Esophagus squamous epithelium (tissue), 5 donors: ENCODE results near the gene TMEM163. TPM values are rescaled to one million over a fixed set of nuclear protein-coding genes. Genes with fewer than 3 reads are reported as not detected.

ENCODE experiments used
- DNase-seq: peaks from one replicate; lab custom pipeline; 2025; lab: John Stamatoyannopoulos, UW
- H3K27ac ChIP-seq, 4 donors: fragments of 200-600 bp; sonication (generic); one replicate each; pipeline ENCODE4 v1.5.1; 2016 to 2019; ENCODE audit warnings: mild to moderate bottlenecking in 1 of 4
- H3K27me3 ChIP-seq, 4 donors: fragments of 200-600 bp; sonication (generic); 1 replicate in 3 of 4; 2 replicates in 1 of 4; pipeline versions ENCODE4 v1.5.1 to v1.6.0; 2017 to 2021; ENCODE audit warnings: antibody characterized with exemption in 1 of 4
- H3K36me3 ChIP-seq, 3 donors: fragments of 200-600 bp; sonication (generic); one replicate each; pipeline ENCODE4 v1.5.1; 2016 to 2019
- H3K4me1 ChIP-seq, 3 donors: fragments of 200-600 bp; sonication (generic); one replicate each; pipeline ENCODE4 v1.5.1; 2017 to 2019
- H3K4me3 ChIP-seq, 4 donors: fragments of 200-600 bp; sonication (generic); 1 replicate in 3 of 4; 2 replicates in 1 of 4; pipeline ENCODE4 v1.5.1; 2016 to 2019; ENCODE audit warnings: mild to moderate bottlenecking in 2 of 4, moderate library complexity in 1 of 4
- H3K9me3 ChIP-seq, 3 donors: fragments of 200-600 bp; sonication (generic); one replicate each; pipeline ENCODE4 v1.5.1; 2016 to 2019
- POLR2A ChIP-seq, 4 donors: fragments of 450-650 bp; IDR thresholded peaks; one replicate each; pipeline ENCODE4 v1.6.1; 2017; ENCODE audit warnings: antibody characterized with exemption in 4 of 4, mild to moderate bottlenecking in 4 of 4, moderate library complexity in 3 of 4
- WGBS, 2 donors: methylation state at CpG; one replicate each; pipeline ENCODE4 v1.1.5; 2018; 5-methylcytosine and 5-hydroxymethylcytosine counted together
- intact Hi-C: fragments of 100-400 bp; cut with DNase I; formaldehyde crosslinking; loops from one replicate; pipeline ENCODE4 v1.15.0; 2022
- total RNA-seq, 4 donors: library from RNA; depleted of rRNA; stranded (reverse); fragments of >200 nt; gene quantifications; one replicate each; pipeline ENCODE4 v1.1.0, GENCODE V29; 2016
- TF ChIP-seq, protein P1 (sequence below), 6 experiments: fragments of 450-650 bp in 4 of 6; fragments of 200-600 bp in 2 of 6; sonication (generic) in 2 of 6; IDR thresholded peaks; one replicate each; pipeline ENCODE4 v1.5.1; 2016 to 2019; ENCODE audit warnings: antibody characterized with exemption in 6 of 6, mild to moderate bottlenecking in 4 of 6, moderate library complexity in 4 of 6
- donor health status: DM: yes; HTN: yes; CAD: no.

The TMEM163 gene
- total RNA-seq, 4 donors from 2014 or later = 0.09 to 0.19 (median 0.12) TPM; not detected in 1

DNA sequence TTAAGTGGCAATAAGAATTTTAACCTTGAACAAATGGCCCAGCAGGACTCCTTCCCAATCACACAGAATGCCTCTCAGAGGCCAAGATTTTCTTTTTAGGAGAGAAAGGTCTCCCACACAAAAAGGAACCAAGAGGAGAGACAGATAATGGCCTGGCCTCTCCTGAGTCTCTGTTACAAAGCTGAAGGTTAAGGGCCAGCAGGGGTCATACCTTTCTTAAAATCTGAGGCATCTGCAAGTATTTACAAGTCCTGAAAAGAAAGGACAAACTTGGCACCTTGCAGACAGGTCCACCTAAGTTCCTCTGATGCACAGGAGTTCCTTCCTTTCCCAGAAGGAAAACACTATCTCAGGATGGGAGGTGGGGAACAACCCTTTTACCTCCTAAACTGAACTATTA lies 142.3 kb downstream of the TMEM163 start:
- TF ChIP-seq, protein P1, sequence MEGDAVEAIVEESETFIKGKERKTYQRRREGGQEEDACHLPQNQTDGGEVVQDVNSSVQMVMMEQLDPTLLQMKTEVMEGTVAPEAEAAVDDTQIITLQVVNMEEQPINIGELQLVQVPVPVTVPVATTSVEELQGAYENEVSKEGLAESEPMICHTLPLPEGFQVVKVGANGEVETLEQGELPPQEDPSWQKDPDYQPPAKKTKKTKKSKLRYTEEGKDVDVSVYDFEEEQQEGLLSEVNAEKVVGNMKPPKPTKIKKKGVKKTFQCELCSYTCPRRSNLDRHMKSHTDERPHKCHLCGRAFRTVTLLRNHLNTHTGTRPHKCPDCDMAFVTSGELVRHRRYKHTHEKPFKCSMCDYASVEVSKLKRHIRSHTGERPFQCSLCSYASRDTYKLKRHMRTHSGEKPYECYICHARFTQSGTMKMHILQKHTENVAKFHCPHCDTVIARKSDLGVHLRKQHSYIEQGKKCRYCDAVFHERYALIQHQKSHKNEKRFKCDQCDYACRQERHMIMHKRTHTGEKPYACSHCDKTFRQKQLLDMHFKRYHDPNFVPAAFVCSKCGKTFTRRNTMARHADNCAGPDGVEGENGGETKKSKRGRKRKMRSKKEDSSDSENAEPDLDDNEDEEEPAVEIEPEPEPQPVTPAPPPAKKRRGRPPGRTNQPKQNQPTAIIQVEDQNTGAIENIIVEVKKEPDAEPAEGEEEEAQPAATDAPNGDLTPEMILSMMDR (IDR thresholded peaks at IDR 0.05) = no peak
- no peak for TF ChIP-seq POLR2A (IDR thresholded peaks at IDR 0.05)
- no peaks in the 10 kb centered on the region for H3K36me3 ChIP-seq
- DNase-seq = no peak
- no peaks in the 10 kb centered on the region for H3K4me1 ChIP-seq
- H3K4me3 ChIP-seq = no peak overlapping the region
- intact Hi-C loops = no loop called here
- no peaks in the 10 kb centered on the region for H3K9me3 ChIP-seq
- H3K27ac ChIP-seq = no peak overlapping the region
- H3K27me3 ChIP-seq = no peaks in the 10 kb centered on the region

DNA sequence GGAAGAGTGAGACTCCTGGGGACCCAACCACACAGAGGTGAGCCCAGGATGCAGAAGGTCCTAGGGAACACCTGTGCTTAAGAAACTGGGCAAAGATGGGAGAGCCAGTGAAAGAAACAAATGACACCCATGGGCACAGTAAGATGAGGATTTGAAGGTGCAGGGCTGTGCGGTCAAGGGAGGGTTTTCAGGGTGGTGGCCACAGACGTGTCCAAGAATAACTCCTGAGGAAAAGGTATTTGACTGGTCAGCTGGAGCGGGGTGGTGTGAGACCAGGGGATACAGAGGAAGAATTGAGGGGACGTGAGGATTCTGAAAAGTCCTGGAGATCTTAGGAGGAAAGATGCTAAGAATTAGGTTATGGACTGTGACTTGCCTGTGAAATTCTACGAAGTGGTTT lies 142.9 kb downstream of the TMEM163 start:
- DNase-seq = no peak
- intact Hi-C loops = no loop called here
- no peaks in the 10 kb centered on the region for H3K27me3 ChIP-seq
- H3K4me3 ChIP-seq = no peak overlapping the region
- WGBS, 2 donors = 79 to 85% methylated on average over 5 of the region's 5 CpGs
- no peaks in the 10 kb centered on the region for H3K9me3 ChIP-seq
- no peak overlapping the region for H3K27ac ChIP-seq
- TF ChIP-seq, protein P1 (IDR thresholded peaks at IDR 0.05) = no peak
- TF ChIP-seq POLR2A (IDR thresholded peaks at IDR 0.05) = no peak
- no peaks in the 10 kb centered on the region for H3K4me1 ChIP-seq
- H3K36me3 ChIP-seq = no peaks in the 10 kb centered on the region

DNA sequence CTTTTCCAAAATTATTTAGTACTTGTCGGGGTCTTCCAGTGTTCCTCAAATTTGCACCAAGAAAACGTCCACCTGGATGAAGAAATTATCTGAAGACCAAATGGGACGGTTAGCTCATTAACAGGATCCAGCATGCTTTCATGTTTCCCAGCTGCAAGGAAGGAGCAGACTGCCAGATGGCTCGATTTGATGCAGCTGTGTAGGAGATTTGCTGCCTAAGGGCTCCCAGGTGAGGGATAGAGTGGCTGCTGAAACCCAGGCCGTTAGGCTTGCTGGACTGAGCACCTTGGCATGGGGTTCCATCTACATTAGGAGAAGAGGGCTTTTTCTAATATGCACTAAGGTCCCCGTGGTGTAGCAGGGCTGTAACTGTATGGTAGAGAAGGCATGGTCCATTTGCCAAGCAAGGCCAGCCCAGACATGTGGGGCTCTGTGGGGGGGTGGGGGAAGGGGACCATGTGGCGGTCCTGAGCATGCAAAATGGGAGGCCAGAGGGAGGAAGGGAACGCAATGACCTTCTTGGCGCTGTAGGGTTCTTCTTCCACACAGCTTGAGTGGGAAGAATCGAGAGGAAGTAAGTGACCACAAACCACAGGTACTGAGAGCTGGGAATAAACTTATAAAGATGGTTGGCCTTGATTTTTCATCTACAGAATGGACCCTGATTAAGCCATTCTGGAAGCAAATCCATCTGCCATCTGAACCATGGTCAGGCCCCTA lies 144.0 kb downstream of the TMEM163 start:
- no peak overlapping the region for H3K4me3 ChIP-seq
- DNase-seq = no peak
- intact Hi-C loops = no loop called here
- no peaks in the 10 kb centered on the region for H3K27me3 ChIP-seq
- 59 to 62% methylated on average over 7 to 10 of the region's 10 CpGs for WGBS, 2 donors
- H3K27ac ChIP-seq = no peak overlapping the region
- no peaks in the 10 kb centered on the region for H3K36me3 ChIP-seq
- H3K9me3 ChIP-seq = no peaks in the 10 kb centered on the region
- TF ChIP-seq POLR2A (IDR thresholded peaks at IDR 0.05) = no peak
- TF ChIP-seq, protein P1 (IDR thresholded peaks at IDR 0.05) = no peak
- no peaks in the 10 kb centered on the region for H3K4me1 ChIP-seq

DNA sequence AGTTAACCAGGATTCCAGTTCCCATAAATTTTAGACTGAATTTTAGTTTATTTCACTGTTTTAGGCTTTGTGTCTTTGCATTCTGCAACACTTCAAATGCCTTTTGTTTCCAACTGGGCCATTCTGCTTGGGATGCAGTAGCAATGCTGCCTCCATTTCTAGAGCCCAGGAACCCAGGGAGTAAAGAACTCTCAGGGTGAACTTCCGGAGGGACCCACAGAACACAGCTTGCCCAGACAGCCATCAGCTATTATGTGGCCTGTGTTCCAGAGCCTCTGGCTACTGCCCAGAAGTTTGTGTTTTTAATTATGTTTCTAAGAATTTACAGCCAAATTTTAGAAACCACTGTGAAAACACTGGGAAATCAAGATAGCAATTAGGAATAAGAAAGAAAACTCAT lies 145.1 kb downstream of the TMEM163 start:
- H3K27me3 ChIP-seq = no peaks in the 10 kb centered on the region
- intact Hi-C loops = no loop called here
- WGBS, 2 donors = 86% methylated on average over 1 of the region's 1 CpG; no CpG with 5 or more reads in 1 of the 2 donors
- H3K36me3 ChIP-seq = no peaks in the 10 kb centered on the region
- H3K9me3 ChIP-seq = no peaks in the 10 kb centered on the region
- no peaks in the 10 kb centered on the region for H3K4me1 ChIP-seq
- no peak for DNase-seq
- TF ChIP-seq POLR2A (IDR thresholded peaks at IDR 0.05) = no peak
- TF ChIP-seq, protein P1 (IDR thresholded peaks at IDR 0.05) = no peak
- H3K4me3 ChIP-seq = no peak overlapping the region
- no peak overlapping the region for H3K27ac ChIP-seq

DNA sequence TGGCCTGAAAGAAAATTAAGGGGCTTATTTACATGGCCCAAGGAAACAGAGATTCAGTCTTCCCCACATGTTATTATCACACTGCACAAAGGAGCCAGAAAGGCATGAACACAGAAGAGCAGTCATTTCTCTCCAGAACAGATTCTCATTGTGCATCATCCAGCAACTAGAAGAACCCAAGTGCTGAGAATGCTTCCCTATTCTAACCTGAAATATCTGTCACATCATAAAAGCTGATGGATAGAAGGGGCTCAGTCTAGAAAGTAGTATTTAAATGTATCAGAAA lies 145.8 kb downstream of the TMEM163 start:
- no peak for TF ChIP-seq POLR2A (IDR thresholded peaks at IDR 0.05)
- TF ChIP-seq, protein P1 (IDR thresholded peaks at IDR 0.05) = no peak
- H3K9me3 ChIP-seq = no peaks in the 10 kb centered on the region
- no peak overlapping the region for H3K4me3 ChIP-seq
- intact Hi-C loops = no loop called here
- H3K27ac ChIP-seq = no peak overlapping the region
- DNase-seq = no peak
- H3K27me3 ChIP-seq = no peaks in the 10 kb centered on the region
- H3K4me1 ChIP-seq = no peaks in the 10 kb centered on the region
- no peaks in the 10 kb centered on the region for H3K36me3 ChIP-seq
